CD4-positive, alpha-beta memory T cell (primary cell): Measurements from ENCODE around the gene BABAM2. TPM values are rescaled to one million over a fixed set of nuclear protein-coding genes. Genes with fewer than 3 reads are reported as not detected.
A peak's percentile ranks its signal among the peaks of the same experiment; 100 is the strongest.
"Not testable (repeated sequence)": the region's sequence is repeated elsewhere in the genome, so short reads cannot be mapped to it uniquely, and the experiment has no call there.

ENCODE experiments used
- CTCF ChIA-PET: fragments of 350-600 bp; sonication (Branson Sonifier 250); formaldehyde crosslinking; loops from one replicate; lab custom pipeline; 2021; ENCODE audit warnings: inconsistent platforms; ENCODE audit not compliant: partially characterized antibody; lab: Charles Lee
- POLR2A ChIA-PET: fragments of 350-600 bp; sonication (Branson Sonifier 250); formaldehyde crosslinking; loops from one replicate; lab custom pipeline; 2021; ENCODE audit not compliant: partially characterized antibody; lab: Charles Lee
- DNase-seq, 5 donors: peaks; one replicate each; pipeline versions ENCODE4 v3.0.0 to v3.0.0-alpha.2; 2020 to 2022; ENCODE audit warnings: mixed read lengths in 1 of 5
- H3K27ac ChIP-seq: one replicate; pipeline ENCODE4 v1.7.0; 2013; ENCODE audit warnings: low read depth, low read length
- H3K27me3 ChIP-seq: 2 replicates; pipeline ENCODE4 v1.7.0; 2013; ENCODE audit warnings: mild to moderate bottlenecking, low read length, moderate library complexity; ENCODE audit not compliant: insufficient read depth
- H3K36me3 ChIP-seq: 2 replicates; pipeline ENCODE4 v1.7.0; 2013; ENCODE audit warnings: mild to moderate bottlenecking, low read length, moderate library complexity; ENCODE audit not compliant: insufficient read depth
- H3K4me1 ChIP-seq: 2 replicates; pipeline ENCODE4 v1.7.0; 2013; ENCODE audit warnings: mild to moderate bottlenecking, low read length, moderate library complexity; ENCODE audit not compliant: insufficient read depth
- H3K4me3 ChIP-seq, 2 donors: one replicate each; pipeline ENCODE4 v1.7.0; 2013; ENCODE audit warnings: low read length in 2 of 2, mild to moderate bottlenecking in 1 of 2
- H3K9me3 ChIP-seq, 2 donors: one replicate each; pipeline ENCODE4 v1.7.0; 2013; ENCODE audit warnings: low read length in 2 of 2, control low read depth in 1 of 2; ENCODE audit not compliant: control insufficient read depth in 1 of 2
- H3K27ac Mint-ChIP-seq, 7 donors: one replicate each; pipeline ENCODE4 v1.8.0; 2020 to 2021; ENCODE audit warnings: mixed read lengths in 7 of 7, mild to moderate bottlenecking in 6 of 7, inconsistent platforms in 3 of 7, moderate library complexity in 3 of 7
- H3K27me3 Mint-ChIP-seq, 2 donors: one replicate each; pipeline ENCODE4 v1.8.0; 2020 to 2021; ENCODE audit warnings: mixed read lengths in 2 of 2
- H3K36me3 Mint-ChIP-seq, 2 donors: one replicate each; pipeline ENCODE4 v1.8.0; 2020 to 2021; ENCODE audit warnings: mixed read lengths in 2 of 2, inconsistent platforms in 1 of 2, mild to moderate bottlenecking in 1 of 2
- H3K4me1 Mint-ChIP-seq, 4 donors: one replicate each; pipeline ENCODE4 v1.8.0; 2020 to 2021; ENCODE audit warnings: mixed read lengths in 4 of 4, mild to moderate bottlenecking in 1 of 4
- H3K4me3 Mint-ChIP-seq, 8 donors: one replicate each; pipeline ENCODE4 v1.8.0; 2020 to 2021; ENCODE audit warnings: mixed read lengths in 8 of 8, mild to moderate bottlenecking in 7 of 8, moderate library complexity in 6 of 8, inconsistent platforms in 3 of 8
- H3K9me3 Mint-ChIP-seq, 8 donors: one replicate each; pipeline ENCODE4 v1.8.0; 2020 to 2021; ENCODE audit warnings: mixed read lengths in 8 of 8, mild to moderate bottlenecking in 5 of 8, inconsistent platforms in 3 of 8, moderate library complexity in 1 of 8
- intact Hi-C: fragments of 100-400 bp; cut with micrococcal nuclease; formaldehyde crosslinking; loops from one replicate; pipeline ENCODE4 v1.15.1; 2023
- polyA plus RNA-seq, 2 donors: library from polyadenylated mRNA; unstranded; fragments of 300-500 nt; fragmentation: Illumina TruSeq; gene quantifications; one replicate each; pipeline ENCODE4 v1.2.3, GENCODE V29; 2021
- total RNA-seq, 2 experiments: library from RNA; stranded (reverse); gene quantifications; one replicate each; pipeline ENCODE4 v1.2.3, GENCODE V29; 2021

The BABAM2 gene
- total and polyA plus RNA-seq, 4 experiments from 2014 or later, result 37.3 to 60.1 (median 48.2) TPM

- Histone ChIP-seq H3K36me3 (no peaks in the 10 kb centered on the region), H3K9me3 (no peaks in the 10 kb centered on the region), H3K4me1 (no peaks in the 10 kb centered on the region), H3K27me3 (no peaks in the 10 kb centered on the region), H3K27ac (no peak overlapping the region), H3K4me3 (no peak overlapping the region)
- ChIA-PET CTCF (no interaction called here), POLR2A (no interaction called here)
- no peak for DNase-seq
- H3K36me3 Mint-ChIP-seq, result peaks cover 6 to 26% of the 10 kb centered on the region in 2 donors
- intact Hi-C loops, result no loop called here
- H3K27ac Mint-ChIP-seq, result peak overlapping the region in 2 of 7 donors; percentile 19 to 43
- H3K4me3 Mint-ChIP-seq, result no peak overlapping the region
- peaks cover 4 to 10% (median 8%) of the 10 kb centered on the region in 4 donors for H3K4me1 Mint-ChIP-seq
- no peaks in the 10 kb centered on the region for H3K9me3 Mint-ChIP-seq
- H3K27me3 Mint-ChIP-seq, result no peaks in the 10 kb centered on the region
Measured at GRCh38 chr2:28332696-28333095, 442.2 kb downstream of the BABAM2 start.

GRCh38 chr2:28333606-28334526 is 443.3 kb downstream of the BABAM2 start:
- H3K4me3 ChIP-seq, result no peak overlapping the region
- no peaks in the 10 kb centered on the region for H3K27me3 Mint-ChIP-seq
- peaks cover 3 to 19% of the 10 kb centered on the region in 2 donors for H3K36me3 Mint-ChIP-seq
- no peaks in the 10 kb centered on the region for H3K36me3 ChIP-seq
- intact Hi-C loops, result no loop called here
- H3K4me1 Mint-ChIP-seq, result peaks cover 4 to 16% (median 7%) of the 10 kb centered on the region in 4 donors
- no peaks in the 10 kb centered on the region for H3K27me3 ChIP-seq
- peak overlapping the region in 3 of 7 donors; percentile 32 to 66 (median 52) for H3K27ac Mint-ChIP-seq
- ChIA-PET POLR2A (interaction anchor here (1.0 kb wide), 1 partner anchor 59 kb away, joined by 4 read pairs; the partner anchor contains the start of gene FOSL2), CTCF (interaction anchor here (0.7 kb wide), 1 partner anchor 630 kb away, joined by 3 read pairs; no protein-coding TSS in a partner anchor)
- no peak overlapping the region for H3K27ac ChIP-seq
- DNase-seq, result no peak
- no peaks in the 10 kb centered on the region for H3K9me3 Mint-ChIP-seq
- no peaks in the 10 kb centered on the region for H3K4me1 ChIP-seq
- no peak overlapping the region for H3K4me3 Mint-ChIP-seq
- no peaks in the 10 kb centered on the region for H3K9me3 ChIP-seq

GRCh38 chr2:28334527-28334894 is 444.0 kb downstream of the BABAM2 start:
- Mint-ChIP-seq H3K27ac (peak overlapping the region in 4 of 7 donors; percentile 13 to 70 (median 58)), H3K36me3 (peaks cover 3 to 14% of the 10 kb centered on the region in 2 donors), H3K4me1 (peaks cover 4 to 16% (median 4%) of the 10 kb centered on the region in 4 donors), H3K9me3 (no peaks in the 10 kb centered on the region), H3K27me3 (no peaks in the 10 kb centered on the region), H3K4me3 (no peak overlapping the region)
- Histone ChIP-seq H3K27me3 (no peaks in the 10 kb centered on the region), H3K4me1 (no peaks in the 10 kb centered on the region), H3K9me3 (no peaks in the 10 kb centered on the region), H3K36me3 (no peaks in the 10 kb centered on the region), H3K4me3 (no peak overlapping the region), H3K27ac (no peak overlapping the region)
- no peak for DNase-seq
- POLR2A ChIA-PET, result interaction anchor here (1.0 kb wide), 1 partner anchor 58 kb away, joined by 4 read pairs; the partner anchor contains the start of gene FOSL2
- intact Hi-C loops, result no loop called here
- CTCF ChIA-PET, result no interaction called here

GRCh38 chr2:28335265-28335664 is 444.7 kb downstream of the BABAM2 start:
- CTCF ChIA-PET, intact Hi-C loops, H3K27ac ChIP-seq, H3K27me3 Mint-ChIP-seq, H3K4me3 ChIP-seq, H3K9me3 ChIP-seq, H3K9me3 Mint-ChIP-seq, H3K36me3 Mint-ChIP-seq, DNase-seq, H3K36me3 ChIP-seq, H3K4me1 ChIP-seq, H3K4me3 Mint-ChIP-seq, POLR2A ChIA-PET, H3K27me3 ChIP-seq: not testable (repeated sequence)
- Mint-ChIP-seq H3K27ac (peak overlapping the region in 4 of 7 donors; percentile 39 to 71 (median 64)), H3K4me1 (peaks cover 4 to 12% (median 4%) of the 10 kb centered on the region in 4 donors)

GRCh38 chr2:28335666-28336065 is 445.1 kb downstream of the BABAM2 start:
- CTCF ChIA-PET, result no interaction called here
- Mint-ChIP-seq H3K36me3 (peaks cover 0 to 4% of the 10 kb centered on the region in 2 donors), H3K27me3 (no peaks in the 10 kb centered on the region), H3K9me3 (no peaks in the 10 kb centered on the region), H3K4me3 (no peak overlapping the region), H3K4me1 (peaks cover 4 to 12% (median 4%) of the 10 kb centered on the region in 4 donors), H3K27ac (peak overlapping the region in 6 of 7 donors; percentile 31 to 77 (median 64))
- H3K4me3 ChIP-seq, result no peak overlapping the region
- H3K27me3 ChIP-seq, result no peaks in the 10 kb centered on the region
- H3K27ac ChIP-seq, result no peak overlapping the region
- H3K4me1 ChIP-seq, result no peaks in the 10 kb centered on the region
- H3K9me3 ChIP-seq, result no peaks in the 10 kb centered on the region
- DNase-seq, result no peak
- POLR2A ChIA-PET, result no interaction called here
- intact Hi-C loops, result no loop called here
- no peaks in the 10 kb centered on the region for H3K36me3 ChIP-seq

GRCh38 chr2:28336264-28336980 is 445.9 kb downstream of the BABAM2 start:
- POLR2A ChIA-PET, result no interaction called here
- H3K4me3 ChIP-seq, result no peak overlapping the region
- no peaks in the 10 kb centered on the region for H3K27me3 ChIP-seq
- no peak overlapping the region for H3K27ac ChIP-seq
- H3K4me1 ChIP-seq, result no peaks in the 10 kb centered on the region
- no peaks in the 10 kb centered on the region for H3K36me3 ChIP-seq
- Mint-ChIP-seq H3K27ac (peak overlapping the region; percentile 31 to 77 (median 62)), H3K27me3 (no peaks in the 10 kb centered on the region), H3K4me1 (peaks cover 4 to 12% (median 4%) of the 10 kb centered on the region in 4 donors), H3K4me3 (no peak overlapping the region), H3K9me3 (no peaks in the 10 kb centered on the region), H3K36me3 (no peaks in the 10 kb centered on the region)
- DNase-seq, result no peak
- intact Hi-C loops, result no loop called here
- CTCF ChIA-PET, result interaction anchor here (0.9 kb wide), 1 partner anchor 25 kb away, joined by 4 read pairs; no protein-coding TSS in a partner anchor
- H3K9me3 ChIP-seq, result no peaks in the 10 kb centered on the region
